HG03196 (cell line): Measurements from ENCODE around the gene PIEZO2.

Experiments
- ATAC-seq: cut with Tn5 transposase; IDR thresholded peaks from one replicate; pipeline ENCODE4 v1.9.1; 2021; ENCODE audit not compliant: unreplicated experiment

PIEZO2 gene

DNA sequence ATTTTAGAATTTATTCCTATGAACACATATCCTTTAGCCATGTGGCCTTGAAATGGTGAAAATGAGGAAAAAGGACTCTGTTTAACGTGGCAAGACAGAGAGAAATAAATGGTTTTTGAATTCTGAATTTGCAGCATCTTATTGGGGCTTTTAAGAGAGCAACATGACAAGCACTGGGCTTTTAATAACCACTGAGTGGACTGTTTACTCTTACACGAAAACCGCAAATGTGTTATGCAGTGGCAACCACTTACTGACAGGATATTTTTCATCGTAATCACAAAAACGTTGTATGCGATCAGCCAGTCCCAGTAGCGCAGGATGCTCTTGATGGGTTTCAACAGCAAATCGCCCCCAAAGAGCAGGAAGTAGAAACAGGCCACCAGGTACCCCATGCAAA is 397.0 kb downstream of the PIEZO2 start:
- ATAC-seq, result no peak

DNA sequence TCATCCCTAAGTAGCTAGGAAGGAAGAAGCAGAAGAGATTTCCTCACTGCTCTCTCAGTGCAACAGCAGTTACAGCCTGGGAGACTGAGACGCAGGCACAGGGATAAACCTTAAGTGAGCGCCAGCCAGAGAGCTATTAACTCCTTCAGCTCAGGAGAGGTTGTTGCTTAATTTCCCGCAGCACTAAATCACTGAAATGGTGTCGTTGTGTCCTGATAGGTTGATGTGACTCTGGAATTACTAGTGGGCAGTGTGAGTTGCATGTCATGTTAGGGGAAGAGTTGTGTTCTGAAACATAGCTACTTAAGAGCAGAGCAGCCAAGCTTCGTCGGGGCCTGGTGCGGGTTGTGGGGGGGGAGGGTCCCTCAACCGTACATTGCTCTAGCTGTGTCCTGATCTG is 397.7 kb downstream of the PIEZO2 start:
- no peak for ATAC-seq

DNA sequence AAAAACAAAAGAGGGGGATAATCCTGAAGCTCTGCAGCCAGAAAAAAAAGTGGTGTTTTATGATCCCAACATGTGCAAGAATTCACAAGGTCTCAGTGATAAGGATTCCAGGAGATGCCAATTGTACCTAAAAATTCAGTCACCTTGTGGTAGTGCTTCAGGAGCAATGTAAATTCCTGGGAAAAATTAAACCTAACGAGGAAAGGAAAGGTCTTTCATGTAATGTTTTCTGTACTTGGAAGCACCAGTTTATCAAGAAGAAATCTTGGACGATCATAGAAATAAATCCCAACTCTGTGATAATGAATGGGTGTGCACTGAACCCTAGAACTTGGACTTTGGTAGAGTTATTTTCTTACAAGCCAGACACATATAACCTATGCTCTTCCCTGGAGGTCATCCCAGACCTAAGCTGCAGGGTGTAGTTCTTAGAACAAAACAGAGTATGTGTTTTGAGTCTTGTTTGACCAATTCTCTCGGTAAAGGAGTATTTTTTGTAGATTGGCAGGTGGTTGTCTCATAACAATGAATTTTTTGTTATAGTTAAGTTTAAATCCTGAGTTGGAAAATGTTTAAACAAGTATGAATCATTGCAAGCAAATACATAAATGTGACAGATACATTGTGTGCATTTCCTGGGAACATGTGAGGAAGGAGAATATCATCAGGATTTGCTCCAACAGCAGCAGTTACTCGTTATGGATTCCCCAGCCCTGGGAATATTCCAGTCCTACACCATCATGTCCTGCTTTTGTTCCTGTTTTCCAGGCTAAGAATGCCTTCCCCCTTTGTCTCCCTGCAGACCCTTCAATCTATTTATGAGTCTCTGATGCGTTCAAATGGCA is 399.0 kb downstream of the PIEZO2 start:
- ATAC-seq, result no peak

DNA sequence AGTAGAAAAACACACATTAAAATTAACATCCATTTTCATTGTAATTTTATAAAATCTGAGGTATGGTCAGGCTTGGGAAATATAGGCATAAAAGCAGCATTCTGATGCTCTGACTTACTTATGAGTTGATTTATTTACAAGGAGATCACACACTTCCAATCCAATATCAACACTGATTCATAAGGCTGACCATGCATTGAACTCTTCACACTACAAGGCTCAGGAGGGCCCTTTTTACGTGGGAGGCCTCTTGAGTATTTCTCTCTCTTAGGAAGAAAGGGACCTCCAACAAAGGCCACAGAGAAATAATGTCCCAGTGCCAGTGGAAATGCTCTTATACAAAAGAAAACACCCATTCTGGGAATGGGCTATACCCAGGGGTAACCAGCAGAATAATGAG is 400.7 kb downstream of the PIEZO2 start:
- no peak for ATAC-seq

DNA sequence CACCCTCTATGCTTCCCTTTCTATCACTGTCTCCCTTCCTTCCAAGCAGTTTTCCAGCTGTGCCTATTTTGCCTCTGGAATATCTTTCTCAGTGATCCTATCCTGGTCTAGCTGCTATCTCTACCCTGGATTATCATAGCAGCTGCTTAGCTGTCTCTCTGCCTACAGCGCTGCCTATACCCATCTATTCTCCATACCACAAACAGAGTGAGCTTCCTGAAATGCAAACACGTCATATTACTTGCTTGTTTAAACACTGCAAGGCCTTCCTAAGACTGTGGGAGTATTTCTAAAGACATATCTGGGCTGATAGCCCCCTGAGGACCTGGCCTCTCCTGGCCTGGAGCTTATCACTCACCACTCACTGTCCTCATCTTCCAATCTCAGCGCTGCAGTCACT is 403.4 kb downstream of the PIEZO2 start:
- ATAC-seq, result no peak

DNA sequence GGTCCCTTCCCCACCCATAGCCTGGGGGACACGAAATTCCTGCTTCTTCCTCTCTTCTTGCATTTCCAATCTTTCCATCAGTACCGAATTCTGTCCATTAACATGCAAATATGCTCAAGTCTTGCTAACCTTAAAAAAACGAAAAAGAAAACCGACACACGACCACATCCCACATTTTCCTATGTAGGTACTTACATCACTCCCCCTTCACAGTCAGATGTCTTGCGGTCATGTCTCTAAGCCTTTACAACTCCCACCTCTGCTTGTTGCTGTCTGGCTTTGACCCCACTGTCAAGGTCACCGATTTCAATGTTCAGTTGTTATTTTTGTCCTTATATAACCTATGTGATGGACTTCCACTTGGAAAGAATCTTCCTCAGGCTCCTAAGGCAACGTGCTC is 404.1 kb downstream of the PIEZO2 start:
- no peak for ATAC-seq

DNA sequence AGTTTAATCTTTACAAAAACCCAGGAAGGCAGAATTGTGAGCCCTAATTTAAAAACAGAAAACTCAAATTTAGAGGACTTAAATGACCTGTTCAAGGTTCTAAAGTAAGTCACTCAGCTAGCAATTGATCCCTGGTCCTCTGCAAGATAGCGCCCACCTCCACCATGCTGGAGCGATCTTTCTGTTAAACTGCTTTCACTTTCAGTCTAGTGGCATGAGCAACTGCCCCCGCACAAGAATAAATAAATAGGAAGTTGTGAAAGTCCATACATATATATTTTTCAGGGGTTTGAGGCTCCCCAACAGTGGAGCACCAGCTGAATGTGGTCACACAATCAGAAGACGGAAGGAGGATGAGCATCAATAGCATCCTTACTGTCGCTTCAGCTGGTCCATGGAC is 405.6 kb downstream of the PIEZO2 start:
- ATAC-seq, result no peak

DNA sequence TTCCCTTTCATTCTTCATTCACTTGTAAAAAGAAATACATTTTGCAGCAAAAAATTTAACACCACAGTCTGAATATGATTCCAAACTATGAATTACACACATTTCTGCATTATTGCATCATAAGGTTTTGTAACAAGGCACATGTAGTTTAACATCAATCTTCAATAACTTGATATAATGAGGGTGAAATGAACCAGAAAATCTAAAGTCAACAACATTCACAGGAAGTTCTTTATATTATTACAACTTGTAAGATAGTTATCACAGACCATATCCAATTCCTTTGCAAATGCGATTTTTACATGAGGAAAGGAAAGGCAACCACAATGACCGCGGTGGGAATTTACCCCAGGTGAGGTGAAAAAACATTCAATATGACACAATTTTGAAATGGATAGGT is 410.2 kb downstream of the PIEZO2 start:
- ATAC-seq, result no peak

DNA sequence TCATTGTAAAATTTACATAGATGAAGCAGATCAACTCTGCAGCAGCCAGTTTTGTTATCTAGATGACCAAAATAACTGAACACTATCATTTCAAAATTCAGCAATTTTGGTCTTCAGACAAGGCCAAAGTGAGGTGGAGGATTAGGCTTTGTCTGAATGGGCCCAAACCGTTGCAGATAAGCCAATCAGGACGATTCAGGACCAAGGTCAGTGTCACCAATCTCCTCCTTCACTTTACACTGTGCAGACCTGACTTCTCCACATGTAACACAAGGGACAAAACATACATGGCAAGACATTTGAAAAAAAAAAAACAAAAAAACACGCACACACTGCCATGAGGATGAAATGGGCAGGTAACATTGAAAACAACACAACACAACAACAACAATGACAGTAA is 412.4 kb downstream of the PIEZO2 start:
- ATAC-seq, result no peak

DNA sequence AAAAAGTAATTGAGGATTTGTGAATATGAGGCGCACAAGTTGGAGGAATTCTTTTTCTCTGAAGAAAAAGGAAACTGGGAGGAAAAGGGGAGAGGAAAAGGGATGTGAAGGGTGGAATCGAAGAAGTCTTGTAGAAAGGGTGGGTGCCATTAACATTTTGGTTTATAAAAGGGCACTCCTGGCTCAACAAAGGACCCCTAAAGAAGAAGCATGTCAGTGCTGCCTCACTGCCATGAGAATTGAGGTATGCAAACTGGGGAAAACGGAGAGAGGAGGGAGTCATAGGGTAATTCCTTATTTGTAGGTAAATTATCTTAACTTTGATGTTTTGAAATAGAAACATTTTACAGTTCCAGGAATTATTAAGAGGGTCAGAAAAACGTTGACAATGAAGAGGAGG is 416.4 kb downstream of the PIEZO2 start:
- no peak for ATAC-seq

DNA sequence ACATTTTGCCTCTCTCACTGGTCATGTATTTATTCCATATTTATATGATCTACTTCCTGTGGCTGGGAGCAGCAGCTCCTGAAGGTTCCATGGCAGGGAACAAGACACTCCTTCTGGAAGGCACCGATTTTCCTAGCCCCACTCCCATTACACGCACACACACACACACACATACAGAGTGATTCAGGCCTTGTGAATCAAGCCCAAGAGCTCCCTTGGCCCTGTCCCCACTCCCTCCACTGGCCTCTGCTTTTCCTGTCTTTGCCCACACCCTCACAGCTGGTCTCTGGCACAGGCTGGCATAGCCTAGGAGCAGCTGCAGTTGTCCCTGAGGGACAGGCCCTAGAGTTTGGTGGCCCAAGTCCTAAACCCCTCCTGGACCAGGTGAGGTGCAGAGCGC is 421.9 kb downstream of the PIEZO2 start:
- no peak for ATAC-seq

DNA sequence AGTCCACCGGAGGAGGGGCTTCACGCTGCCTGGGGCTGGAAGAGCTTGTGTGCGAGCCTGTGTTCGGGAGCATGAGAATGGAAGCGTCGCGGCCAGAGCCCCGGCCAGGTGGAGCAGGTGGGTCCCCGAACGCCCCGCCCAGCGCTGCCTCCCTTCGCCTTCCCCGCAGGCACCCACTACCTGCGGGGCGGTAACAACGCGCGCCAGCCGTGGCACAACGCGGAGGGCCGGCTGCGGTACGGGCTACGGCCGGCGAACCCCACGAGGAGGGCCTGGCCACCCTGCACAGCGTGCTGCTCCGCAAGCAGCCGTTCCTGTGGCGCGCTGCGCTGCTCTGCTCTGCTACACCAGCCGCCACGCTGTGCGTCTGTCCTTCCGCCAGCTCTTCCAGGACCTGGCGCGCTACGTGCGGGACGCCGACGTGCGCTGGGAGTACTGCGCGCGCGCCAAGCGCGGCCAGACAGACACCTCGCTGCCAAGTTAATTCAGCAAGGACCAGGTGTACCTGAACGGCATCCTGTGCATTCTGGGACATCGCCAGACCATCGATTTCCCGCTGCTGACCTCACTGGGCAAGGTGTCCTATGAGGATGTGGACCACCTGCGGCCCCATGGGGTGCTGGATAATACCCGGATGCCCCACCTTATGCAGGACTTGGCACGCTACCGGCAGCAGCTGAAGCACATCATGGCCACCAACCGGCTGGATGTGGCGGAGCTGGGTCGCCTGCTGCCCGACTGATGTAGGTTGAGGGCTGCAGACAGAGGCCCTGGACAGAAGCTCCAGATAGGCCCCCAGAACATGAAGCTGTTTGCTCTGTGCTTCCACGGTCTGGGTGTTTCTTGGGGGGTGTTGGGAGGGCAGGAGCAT is 422.9 kb downstream of the PIEZO2 start:
- no peak for ATAC-seq

DNA sequence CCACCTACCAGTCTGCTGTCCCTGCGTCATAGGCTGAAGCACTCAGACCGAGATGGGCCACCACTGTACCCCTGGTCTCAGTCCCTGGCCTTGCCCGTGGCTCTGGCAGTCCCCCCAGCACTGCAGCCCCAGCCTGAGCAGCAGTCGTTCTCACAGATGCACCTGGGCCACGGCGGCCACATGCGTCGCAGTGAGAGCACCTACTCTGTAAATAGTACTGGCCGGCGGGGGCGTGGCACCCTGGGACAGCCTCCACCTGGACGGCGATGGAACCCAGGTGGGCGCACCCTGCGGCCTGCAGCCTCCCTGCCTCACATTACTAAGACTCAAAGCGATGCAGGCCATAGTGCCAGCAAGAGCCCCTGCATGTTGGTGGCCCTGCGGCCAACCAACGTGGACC is 424.7 kb downstream of the PIEZO2 start:
- ATAC-seq, result no peak

DNA sequence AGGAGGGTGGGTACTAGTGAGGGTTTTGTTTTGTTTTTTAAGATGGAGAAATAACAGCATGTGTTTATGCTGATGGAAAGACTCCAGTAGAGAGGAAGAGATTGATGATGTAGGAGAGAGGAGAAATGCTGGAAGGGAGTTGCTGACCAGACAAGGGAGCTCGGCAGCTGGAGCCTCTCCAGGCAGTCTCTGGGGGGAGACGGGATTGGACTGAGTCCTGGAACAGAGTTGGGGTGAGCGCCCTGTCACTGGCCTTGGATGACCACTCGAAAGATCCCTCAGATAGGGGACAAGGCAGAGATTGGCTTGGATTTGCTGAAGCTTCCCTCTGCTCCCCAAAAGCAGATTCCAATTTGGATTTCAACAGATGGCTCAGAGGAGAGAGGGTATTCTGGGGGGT is 425.9 kb downstream of the PIEZO2 start:
- ATAC-seq, result no peak

DNA sequence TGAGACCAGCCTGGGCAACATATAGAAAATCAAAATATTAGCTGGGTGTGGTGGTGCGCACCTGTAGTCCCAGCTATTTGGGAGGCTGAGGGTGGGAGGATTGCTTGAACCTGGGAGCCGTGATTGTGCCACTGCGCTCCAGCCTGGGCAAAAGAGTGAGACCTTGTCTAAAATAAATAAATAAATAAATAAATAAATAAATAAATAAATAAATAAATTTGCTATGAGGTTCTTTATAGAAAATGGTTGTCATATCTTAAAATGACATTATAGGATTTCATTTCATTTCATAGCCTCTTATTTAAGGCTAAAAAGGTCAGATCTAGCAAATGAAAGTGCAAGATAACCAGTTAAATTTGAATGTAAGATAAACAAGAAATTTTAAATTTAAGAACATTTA is 430.6 kb downstream of the PIEZO2 start:
- ATAC-seq, result no peak

DNA sequence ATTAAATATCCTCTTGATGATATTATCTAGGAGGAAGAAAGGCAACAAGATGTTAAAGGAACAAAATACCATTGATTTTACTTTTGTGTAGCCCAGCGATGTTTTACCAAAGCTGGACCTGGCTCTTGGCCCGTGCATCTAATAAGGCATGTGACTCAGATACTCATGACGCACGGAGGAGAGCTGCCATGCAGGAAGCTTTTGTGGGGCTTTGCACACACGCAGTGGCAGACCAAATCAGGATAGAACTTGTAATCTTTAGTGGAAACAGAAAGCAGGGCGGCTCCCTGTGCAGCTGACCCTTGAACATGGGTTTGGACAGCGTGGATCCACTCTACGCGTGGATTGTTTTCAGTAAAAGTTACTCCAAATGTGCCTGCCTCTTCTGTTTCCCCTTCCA is 433.6 kb downstream of the PIEZO2 start:
- no peak for ATAC-seq

DNA sequence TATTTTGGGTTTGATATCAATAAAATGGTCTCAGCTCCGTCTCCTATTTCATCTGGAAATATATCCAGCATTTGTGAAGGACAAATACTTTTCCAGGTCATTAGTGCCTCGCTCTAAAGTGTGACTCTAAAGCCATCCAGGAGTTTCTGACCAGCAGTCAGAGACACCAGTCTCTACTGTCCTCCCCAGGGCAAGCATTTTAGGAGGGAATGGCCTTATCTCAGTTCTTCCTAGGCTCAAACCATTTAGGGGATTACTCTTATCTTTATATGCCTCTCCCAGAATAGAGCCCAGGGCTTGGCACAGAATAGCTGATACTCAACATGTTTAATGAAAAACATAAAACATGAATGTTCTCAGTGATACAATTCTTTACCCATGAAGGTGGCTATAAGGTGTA is 436.0 kb downstream of the PIEZO2 start:
- ATAC-seq, result no peak

DNA sequence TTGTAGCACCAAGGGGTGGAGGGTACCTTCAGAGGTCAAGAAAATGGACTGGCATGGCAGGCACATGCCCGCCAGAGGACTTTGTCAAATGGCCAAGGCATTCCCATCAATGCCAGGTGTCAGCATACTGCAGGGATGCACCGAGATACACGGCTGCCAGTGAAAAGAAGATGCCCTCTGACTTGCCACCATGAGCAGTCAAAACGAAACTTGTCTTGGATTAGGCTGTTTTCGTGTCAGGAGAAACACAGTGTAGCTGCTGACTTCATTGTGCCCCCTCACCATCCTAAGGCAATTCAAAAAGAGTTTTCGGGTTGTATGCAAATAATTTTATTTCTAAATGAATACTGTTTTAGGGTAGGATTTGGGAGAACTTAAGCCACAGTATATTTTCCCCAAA is 442.1 kb downstream of the PIEZO2 start:
- no peak for ATAC-seq

DNA sequence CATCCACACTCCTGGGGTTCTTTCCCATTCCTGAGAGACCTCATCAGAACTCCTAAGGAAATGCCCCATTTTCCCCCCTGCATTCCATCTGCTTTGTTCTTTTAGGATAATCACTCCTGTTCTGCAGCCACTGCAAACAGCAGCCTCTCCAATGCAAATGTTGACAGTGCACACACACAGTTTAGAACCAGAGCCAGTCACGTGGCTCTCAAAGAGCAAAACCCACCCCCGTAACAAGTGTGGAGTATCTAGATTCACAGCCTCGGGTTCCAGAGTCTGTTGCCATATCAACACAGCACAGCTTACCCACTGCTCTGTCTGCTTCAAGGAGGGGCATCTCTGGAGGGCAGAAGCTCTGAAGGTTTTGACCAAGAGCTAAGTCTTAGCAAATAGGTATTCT is 443.6 kb downstream of the PIEZO2 start:
- no peak for ATAC-seq

DNA sequence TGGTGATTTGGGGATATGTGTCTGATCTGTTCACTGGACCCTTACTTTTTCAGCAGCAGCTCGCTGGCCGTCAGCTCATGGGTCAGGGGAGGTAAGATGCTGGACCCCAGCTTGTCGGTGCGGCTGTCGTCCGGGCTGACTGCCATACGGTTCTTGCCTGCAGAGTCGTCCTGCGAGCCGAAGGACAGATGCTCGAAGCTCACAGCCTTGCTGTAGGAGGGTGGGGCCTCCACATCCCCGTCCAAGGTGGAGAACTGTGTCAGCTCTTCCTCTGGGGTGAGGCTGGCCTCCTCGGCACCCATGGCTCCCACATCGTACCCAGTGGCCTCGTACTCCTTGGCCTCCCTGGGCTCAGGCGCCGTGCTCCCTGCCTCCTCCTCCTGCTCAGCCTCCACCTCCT is 444.1 kb downstream of the PIEZO2 start:
- no peak for ATAC-seq

DNA sequence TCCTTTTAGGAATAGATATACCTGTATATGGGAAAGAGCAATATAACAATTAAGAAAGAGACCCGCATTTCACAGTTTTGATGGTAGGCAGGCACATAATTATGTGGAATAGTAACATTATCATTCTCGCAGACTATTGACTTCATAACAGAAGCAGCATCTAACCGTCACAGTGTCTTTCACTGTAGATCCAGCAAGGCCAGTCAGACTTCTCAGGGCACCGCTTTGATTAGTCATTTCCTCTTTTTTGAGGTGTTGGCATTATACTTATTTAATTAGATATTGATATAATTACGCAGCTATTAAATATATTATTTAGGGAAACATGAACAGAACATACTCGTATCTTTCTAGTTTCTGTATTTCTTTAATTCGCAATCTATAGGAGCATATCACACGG is 447.2 kb downstream of the PIEZO2 start:
- ATAC-seq, result no peak

DNA sequence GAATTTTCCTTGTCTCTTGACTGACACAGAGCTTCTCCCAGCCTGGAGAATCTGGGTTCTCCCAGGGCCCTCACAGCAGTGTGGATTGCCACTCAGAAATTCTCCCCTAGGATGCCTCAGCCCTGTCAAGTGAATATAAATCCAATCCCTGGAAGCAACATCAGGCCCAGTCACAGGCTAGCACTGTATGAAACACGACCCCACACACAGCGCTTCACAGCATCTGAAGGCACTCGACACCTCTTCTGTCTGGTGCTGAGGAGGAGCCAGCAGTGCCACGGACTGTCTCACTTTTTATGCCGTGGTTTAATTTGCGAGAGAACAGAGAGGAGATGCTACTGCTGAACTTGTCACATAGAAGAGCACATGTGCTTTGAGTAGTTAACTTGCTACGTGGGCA is 459.0 kb downstream of the PIEZO2 start:
- ATAC-seq, result no peak

DNA sequence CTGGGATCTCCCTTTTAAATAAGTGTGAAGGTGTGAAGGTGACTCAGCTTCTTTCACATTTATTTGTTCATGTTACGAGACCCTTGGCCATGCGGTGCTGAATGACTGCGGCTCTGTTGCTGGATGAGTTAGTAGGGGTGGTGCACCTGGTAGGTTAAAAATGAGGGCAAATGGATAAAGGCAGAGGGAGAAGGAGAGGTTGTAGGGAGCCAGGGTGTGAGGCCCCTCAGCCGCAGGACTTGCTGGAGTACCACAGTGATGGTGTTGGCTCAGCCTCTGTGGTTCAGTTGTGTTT is 459.4 kb downstream of the PIEZO2 start:
- ATAC-seq, result no peak
